ENCODE measurements around the gene TRIM45.

GRCh38 chr1:117068580-117068979, 53.0 kb downstream of the TRIM45 start:
- no peak for TF ChIP-seq POLR2A (IDR thresholded peaks at IDR 0.05; ENCODE audit: low read depth, low read length)
- TF ChIP-seq TAF1 (IDR thresholded peaks at IDR 0.05; ENCODE audit: low read depth, low read length) = no peak
- TF ChIP-seq POLR2AphosphoS5 (IDR thresholded peaks at IDR 0.05; ENCODE audit: low read depth, low read length) = no peak
- no peak for TF ChIP-seq SPI1 (IDR thresholded peaks at IDR 0.05; ENCODE audit: low read depth, low read length)
- no peak for TF ChIP-seq POU2F2 (IDR thresholded peaks at IDR 0.05; ENCODE audit: low read depth, low read length)

Data from GM12891 (cell line).